ENCODE data around the gene MARK1.

MARK1 gene

DNA sequence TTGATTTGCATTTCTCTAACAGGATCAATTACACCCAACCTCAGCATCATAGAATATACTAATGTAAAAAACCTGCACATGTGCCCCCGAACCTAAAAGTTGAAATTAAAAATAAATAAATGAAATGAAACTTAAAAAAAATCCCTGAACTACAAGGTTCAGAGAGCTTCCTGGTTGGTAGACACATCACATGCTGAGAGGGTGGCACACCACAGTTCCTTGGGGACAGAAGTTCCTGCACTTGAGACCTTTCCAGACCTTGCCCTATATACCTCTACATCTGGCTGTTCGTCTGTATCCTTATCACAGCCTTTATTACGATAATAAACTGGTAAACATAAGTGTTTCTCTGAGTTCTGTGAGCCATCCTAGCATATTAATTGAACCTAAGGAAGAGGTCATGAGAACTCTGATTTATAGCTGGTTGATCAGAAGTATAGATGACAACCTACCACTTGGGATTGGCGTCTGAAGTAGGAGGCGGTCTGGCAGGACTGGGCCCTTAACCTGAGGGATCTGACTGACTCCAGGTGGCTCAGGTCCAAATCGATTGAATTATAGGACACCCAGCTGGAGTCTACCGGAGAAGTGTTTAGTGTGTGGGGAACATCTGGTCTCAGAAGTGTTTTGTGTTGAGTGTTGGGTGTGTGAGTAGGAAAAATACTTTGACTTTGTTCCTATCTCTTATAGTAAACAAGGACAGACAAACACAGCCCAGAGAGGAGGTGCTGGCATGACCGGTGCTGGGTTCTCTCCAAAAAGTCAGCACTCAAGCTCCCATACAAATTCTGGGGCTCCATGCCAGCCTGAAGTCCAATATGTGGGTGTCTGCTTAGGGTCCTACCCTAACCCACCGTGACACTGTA, 181.2 kb downstream of the MARK1 start:
- Histone ChIP-seq H3K27ac (ENCODE audit: low read length) (no peak overlapping the region), H3K9ac (ENCODE audit: low read depth, low read length) (no peak overlapping the region), H3K36me3 (ENCODE audit: insufficient read depth, low read length) (no peaks in the 10 kb centered on the region), H2AFZ (ENCODE audit: low read depth, low read length) (no peak overlapping the region), H3K27me3 (ENCODE audit: insufficient read depth, low read length, poor library complexity) (no peaks in the 10 kb centered on the region), H3K9me3 (ENCODE audit: insufficient read depth, low read length, severe bottlenecking) (no peaks in the 10 kb centered on the region), H3K4me3 (ENCODE audit: low read depth in 1 of 2, low read length in 2 of 2) (no peak overlapping the region), H3K79me2 (ENCODE audit: insufficient read depth, low read length) (no peaks in the 10 kb centered on the region), H4K20me1 (ENCODE audit: insufficient read depth, low read length) (no peaks in the 10 kb centered on the region), H3K4me2 (ENCODE audit: insufficient read depth, low read length) (no peak overlapping the region), H3K4me1 (ENCODE audit: insufficient read depth, low read length) (no peaks in the 10 kb centered on the region)
- DNase-seq, result no peak
- no peak for ATAC-seq (ENCODE audit: insufficient read depth, low read depth)
- TF ChIP-seq, protein P1, sequence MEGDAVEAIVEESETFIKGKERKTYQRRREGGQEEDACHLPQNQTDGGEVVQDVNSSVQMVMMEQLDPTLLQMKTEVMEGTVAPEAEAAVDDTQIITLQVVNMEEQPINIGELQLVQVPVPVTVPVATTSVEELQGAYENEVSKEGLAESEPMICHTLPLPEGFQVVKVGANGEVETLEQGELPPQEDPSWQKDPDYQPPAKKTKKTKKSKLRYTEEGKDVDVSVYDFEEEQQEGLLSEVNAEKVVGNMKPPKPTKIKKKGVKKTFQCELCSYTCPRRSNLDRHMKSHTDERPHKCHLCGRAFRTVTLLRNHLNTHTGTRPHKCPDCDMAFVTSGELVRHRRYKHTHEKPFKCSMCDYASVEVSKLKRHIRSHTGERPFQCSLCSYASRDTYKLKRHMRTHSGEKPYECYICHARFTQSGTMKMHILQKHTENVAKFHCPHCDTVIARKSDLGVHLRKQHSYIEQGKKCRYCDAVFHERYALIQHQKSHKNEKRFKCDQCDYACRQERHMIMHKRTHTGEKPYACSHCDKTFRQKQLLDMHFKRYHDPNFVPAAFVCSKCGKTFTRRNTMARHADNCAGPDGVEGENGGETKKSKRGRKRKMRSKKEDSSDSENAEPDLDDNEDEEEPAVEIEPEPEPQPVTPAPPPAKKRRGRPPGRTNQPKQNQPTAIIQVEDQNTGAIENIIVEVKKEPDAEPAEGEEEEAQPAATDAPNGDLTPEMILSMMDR (IDR thresholded peaks at IDR 0.05; ENCODE audit: borderline replicate concordance, extremely low read depth, low read length, poor library complexity, severe bottlenecking), result no peak
- TF ChIP-seq EZH2 (IDR thresholded peaks at IDR 0.05; ENCODE audit: borderline replicate concordance, low read depth, low read length, severe bottlenecking), result no peak

DNA sequence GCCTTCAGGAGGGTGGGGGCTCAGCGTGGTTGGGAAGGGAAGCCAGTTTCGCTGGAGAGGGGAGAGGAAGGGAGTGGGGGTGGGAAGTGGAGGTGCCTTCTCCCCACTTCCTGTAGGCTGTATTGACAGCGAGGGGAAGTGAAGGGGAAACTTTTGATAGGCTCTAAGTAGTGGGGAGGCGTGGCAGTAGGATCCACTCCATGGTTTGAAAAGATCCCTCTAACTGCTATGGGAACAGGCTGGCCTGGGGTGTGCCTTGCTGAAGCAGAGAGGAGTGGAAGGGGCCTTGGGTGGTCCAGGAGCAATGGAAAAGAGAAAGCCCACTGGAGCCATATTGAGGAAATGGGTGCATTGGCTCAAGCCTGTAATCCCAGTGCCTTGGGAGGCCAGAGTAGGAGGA, 182.4 kb downstream of the MARK1 start:
- H4K20me1 ChIP-seq (ENCODE audit: insufficient read depth, low read length), result no peaks in the 10 kb centered on the region
- TF ChIP-seq EZH2 (IDR thresholded peaks at IDR 0.05; ENCODE audit: borderline replicate concordance, low read depth, low read length, severe bottlenecking), result no peak
- TF ChIP-seq, protein P1 (IDR thresholded peaks at IDR 0.05; ENCODE audit: borderline replicate concordance, extremely low read depth, low read length, poor library complexity, severe bottlenecking), result no peak
- H3K27ac ChIP-seq (ENCODE audit: low read length), result no peak overlapping the region
- no peak overlapping the region for H3K4me2 ChIP-seq (ENCODE audit: insufficient read depth, low read length)
- no peak for DNase-seq
- H3K36me3 ChIP-seq (ENCODE audit: insufficient read depth, low read length), result no peaks in the 10 kb centered on the region
- peaks cover 7% of the 10 kb centered on the region for H3K9me3 ChIP-seq (ENCODE audit: insufficient read depth, low read length, severe bottlenecking)
- no peak overlapping the region for H3K4me3 ChIP-seq (ENCODE audit: low read depth in 1 of 2, low read length in 2 of 2)
- H3K79me2 ChIP-seq (ENCODE audit: insufficient read depth, low read length), result no peaks in the 10 kb centered on the region
- H2AFZ ChIP-seq (ENCODE audit: low read depth, low read length), result no peak overlapping the region
- no peak overlapping the region for H3K9ac ChIP-seq (ENCODE audit: low read depth, low read length)
- no peaks in the 10 kb centered on the region for H3K27me3 ChIP-seq (ENCODE audit: insufficient read depth, low read length, poor library complexity)
- ATAC-seq (ENCODE audit: insufficient read depth, low read depth), result no peak; the same call in 2 of the 3 replicates
- H3K4me1 ChIP-seq (ENCODE audit: insufficient read depth, low read length), result no peaks in the 10 kb centered on the region

DNA sequence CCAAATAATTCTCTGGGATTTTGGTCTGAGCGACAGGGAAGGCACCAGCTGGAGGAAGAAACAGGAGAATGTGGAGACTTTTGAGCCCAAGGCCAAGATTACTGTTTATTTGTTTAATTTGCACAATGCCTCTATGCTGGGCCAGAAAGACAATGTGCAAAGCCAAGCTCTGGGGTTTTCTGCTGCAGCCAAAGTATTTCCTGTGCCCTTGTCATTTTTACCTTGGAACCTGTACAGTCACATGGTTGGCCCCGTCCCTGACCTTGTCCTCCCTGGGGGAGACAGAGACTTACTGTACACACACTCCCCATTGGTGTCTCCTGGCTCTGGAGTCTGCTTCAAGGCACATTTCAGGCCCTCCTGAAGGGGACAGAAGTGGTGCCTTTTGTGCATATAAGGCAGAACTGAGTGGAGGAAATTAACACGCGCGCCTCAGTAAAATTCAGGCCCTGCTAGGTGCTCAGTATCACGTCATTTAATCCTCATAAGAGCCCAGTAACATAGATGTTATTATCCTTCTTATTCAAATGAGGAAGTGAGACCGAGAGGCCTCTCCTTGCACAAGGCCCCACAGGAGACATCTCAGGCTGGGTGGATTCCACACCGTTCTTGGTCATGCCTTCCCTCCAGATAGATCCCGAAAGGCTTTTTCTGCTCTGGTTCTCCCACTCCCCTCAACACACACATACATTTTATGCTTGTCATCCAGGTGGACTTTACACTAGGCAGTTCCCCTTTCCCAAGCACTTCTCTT, 183.3 kb downstream of the MARK1 start:
- H3K36me3 ChIP-seq (ENCODE audit: insufficient read depth, low read length), result no peaks in the 10 kb centered on the region
- H3K27ac ChIP-seq (ENCODE audit: low read length), result no peak overlapping the region
- no peak overlapping the region for H3K4me2 ChIP-seq (ENCODE audit: insufficient read depth, low read length)
- no peak overlapping the region for H3K4me3 ChIP-seq (ENCODE audit: low read depth in 1 of 2, low read length in 2 of 2)
- no peaks in the 10 kb centered on the region for H3K79me2 ChIP-seq (ENCODE audit: insufficient read depth, low read length)
- H3K9ac ChIP-seq (ENCODE audit: low read depth, low read length), result no peak overlapping the region
- H3K27me3 ChIP-seq (ENCODE audit: insufficient read depth, low read length, poor library complexity), result no peaks in the 10 kb centered on the region
- H3K4me1 ChIP-seq (ENCODE audit: insufficient read depth, low read length), result no peaks in the 10 kb centered on the region
- no peak overlapping the region for H2AFZ ChIP-seq (ENCODE audit: low read depth, low read length)
- ATAC-seq (ENCODE audit: insufficient read depth, low read depth) (no peak), DNase-seq (no peak)
- no peaks in the 10 kb centered on the region for H4K20me1 ChIP-seq (ENCODE audit: insufficient read depth, low read length)
- no peak for TF ChIP-seq EZH2 (IDR thresholded peaks at IDR 0.05; ENCODE audit: borderline replicate concordance, low read depth, low read length, severe bottlenecking)
- TF ChIP-seq, protein P1 (IDR thresholded peaks at IDR 0.05; ENCODE audit: borderline replicate concordance, extremely low read depth, low read length, poor library complexity, severe bottlenecking), result no peak
- peaks cover 11% of the 10 kb centered on the region for H3K9me3 ChIP-seq (ENCODE audit: insufficient read depth, low read length, severe bottlenecking)

All from DND-41 (cell line).